Fibroblast of villous mesenchyme (primary cell): Measurements from ENCODE around the gene GPR18. TPM values are rescaled to one million over a fixed set of nuclear protein-coding genes. Genes with fewer than 3 reads are reported as not detected.
A peak's percentile ranks its signal among the peaks of the same experiment; 100 is the strongest.

Experiments
- DNase-seq: peaks from one replicate; pipeline ENCODE4 v3.0.0-alpha.2; 2010; ENCODE audit warnings: low read depth
- H3K4me3 ChIP-seq: 2 replicates; pipeline ENCODE4 v1.5.1; 2011; ENCODE audit warnings: low read depth, mild to moderate bottlenecking, low read length
- total RNA-seq: library from RNA; depleted of rRNA; stranded (reverse); fragments of >200 nt; gene quantifications from 2 replicates; pipeline ENCODE4 v1.2.3, GENCODE V29; 2012
- TF ChIP-seq, protein P1 (sequence below): IDR thresholded peaks from 2 replicates; pipeline ENCODE4 v1.5.1; 2012; ENCODE audit warnings: low read depth, mild to moderate bottlenecking, low read length; ENCODE audit not compliant: insufficient read depth

GPR18 gene
- total RNA-seq, 1 donor: not detected

DNA sequence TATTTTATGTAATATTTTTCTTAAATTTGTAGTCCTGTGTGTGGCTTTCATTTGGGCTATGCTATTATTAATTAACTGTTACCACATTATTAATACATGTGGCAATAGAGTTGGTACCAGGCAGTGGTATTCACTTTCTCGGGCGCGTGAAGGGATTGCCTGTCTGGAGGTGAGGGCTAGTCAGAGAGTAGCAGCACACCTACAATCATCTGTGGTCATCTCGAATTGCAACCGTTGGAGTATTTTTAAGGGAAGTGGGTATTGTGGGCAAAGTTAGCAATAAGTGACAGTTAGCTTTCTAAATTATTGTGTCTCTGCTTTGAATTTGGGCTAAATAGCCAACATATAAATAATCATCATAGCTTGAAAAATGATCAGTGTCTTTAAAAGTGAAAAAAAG, 20.0 kb upstream of the GPR18 start:
- H3K4me3 ChIP-seq: no peak overlapping the region
- TF ChIP-seq, protein P1, sequence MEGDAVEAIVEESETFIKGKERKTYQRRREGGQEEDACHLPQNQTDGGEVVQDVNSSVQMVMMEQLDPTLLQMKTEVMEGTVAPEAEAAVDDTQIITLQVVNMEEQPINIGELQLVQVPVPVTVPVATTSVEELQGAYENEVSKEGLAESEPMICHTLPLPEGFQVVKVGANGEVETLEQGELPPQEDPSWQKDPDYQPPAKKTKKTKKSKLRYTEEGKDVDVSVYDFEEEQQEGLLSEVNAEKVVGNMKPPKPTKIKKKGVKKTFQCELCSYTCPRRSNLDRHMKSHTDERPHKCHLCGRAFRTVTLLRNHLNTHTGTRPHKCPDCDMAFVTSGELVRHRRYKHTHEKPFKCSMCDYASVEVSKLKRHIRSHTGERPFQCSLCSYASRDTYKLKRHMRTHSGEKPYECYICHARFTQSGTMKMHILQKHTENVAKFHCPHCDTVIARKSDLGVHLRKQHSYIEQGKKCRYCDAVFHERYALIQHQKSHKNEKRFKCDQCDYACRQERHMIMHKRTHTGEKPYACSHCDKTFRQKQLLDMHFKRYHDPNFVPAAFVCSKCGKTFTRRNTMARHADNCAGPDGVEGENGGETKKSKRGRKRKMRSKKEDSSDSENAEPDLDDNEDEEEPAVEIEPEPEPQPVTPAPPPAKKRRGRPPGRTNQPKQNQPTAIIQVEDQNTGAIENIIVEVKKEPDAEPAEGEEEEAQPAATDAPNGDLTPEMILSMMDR: no peak
- no peak for DNase-seq

DNA sequence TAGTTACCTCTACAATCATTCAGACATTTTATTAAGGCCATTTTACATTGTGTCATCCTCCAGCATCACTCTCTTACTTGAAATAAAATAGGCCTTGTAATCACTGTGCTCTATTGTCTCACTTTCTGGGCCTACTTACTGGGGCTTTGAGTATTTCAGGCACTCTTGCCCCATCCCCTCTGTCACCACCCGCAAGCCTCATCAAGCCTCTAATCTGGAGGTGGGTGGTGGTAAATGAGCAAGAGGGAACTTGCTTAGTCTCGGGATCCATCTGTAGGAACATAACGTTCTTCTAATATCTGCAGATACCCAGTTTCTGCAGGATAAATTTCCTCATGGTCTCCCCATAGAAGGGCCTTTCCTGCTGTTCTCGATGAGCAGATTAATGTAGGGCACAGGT, 19.4 kb upstream of the GPR18 start:
- TF ChIP-seq, protein P1: no peak
- DNase-seq: no peak
- H3K4me3 ChIP-seq: no peak overlapping the region

DNA sequence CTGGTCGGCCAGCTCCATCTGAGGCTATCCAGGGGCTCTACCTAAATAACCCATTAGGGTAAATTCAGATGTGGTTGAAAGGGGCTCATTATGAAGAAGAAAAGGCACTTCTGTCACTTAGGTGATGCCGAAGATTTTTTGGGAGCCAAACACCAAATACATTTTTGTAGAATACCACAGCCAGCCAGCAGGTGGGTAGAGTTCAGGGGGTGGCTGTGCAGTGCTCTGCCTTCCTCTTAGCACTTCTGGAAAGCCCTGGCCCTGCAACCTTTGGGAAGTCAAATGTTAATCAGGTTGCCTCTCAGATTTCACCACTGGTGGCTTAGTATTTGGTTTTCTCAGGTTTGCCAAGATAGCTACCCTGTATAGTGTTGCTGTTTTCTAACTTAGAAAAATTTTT, 18.5 kb upstream of the GPR18 start:
- no peak overlapping the region for H3K4me3 ChIP-seq
- DNase-seq: no peak
- TF ChIP-seq, protein P1: no peak

- peak; percentile 51 for DNase-seq
- TF ChIP-seq, protein P1: no peak
- H3K4me3 ChIP-seq: no peak overlapping the region
Measured at GRCh38 chr13:99275093-99275469, 16.9 kb upstream of the GPR18 start.

DNA sequence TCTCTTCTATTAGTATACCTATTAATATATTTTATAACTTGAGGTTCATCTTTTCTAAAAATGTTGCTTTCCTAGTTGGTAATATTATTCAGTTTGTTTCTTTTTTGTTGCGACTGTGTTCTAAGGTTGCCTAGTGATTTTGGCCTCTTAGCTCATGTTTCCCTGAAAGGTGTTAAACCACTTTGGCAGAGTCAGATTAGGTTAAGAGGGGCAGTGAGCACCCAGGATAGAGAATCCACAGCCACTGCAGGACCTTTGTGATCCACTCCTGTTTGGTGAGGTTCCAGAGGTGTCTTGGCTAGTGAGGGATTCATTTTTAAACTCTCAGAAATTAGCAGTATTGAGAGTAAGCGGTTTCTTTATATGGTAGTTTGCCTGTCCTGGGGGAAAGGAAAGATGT, 14.9 kb upstream of the GPR18 start:
- no peak for DNase-seq
- TF ChIP-seq, protein P1: no peak
- no peak overlapping the region for H3K4me3 ChIP-seq

GRCh38 chr13:99272481-99272880, 14.3 kb upstream of the GPR18 start:
- TF ChIP-seq, protein P1: no peak
- no peak overlapping the region for H3K4me3 ChIP-seq
- DNase-seq: no peak

DNA sequence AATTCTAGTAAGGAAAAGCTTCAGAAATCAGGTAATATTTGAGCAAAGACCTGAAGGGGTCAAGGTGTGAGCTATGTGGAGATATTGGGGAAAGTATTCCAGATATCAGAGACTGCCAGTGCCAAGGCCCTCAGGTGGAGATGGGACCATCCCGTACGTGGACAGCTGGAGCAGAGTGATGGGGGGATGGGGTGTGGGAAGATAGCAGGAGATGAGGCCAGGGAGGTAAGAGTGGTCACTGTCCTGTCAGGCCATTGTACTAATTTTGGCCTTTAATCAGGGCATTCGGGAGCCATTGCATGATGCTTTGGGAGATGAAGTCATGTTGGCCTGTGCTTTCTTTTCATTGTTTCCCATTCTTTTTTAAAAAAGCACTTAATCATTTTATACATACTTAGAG, 13.1 kb upstream of the GPR18 start:
- TF ChIP-seq, protein P1: no peak
- DNase-seq: no peak
- H3K4me3 ChIP-seq: no peak overlapping the region
